GM15510 (cell line): ENCODE data around the gene STK11.
A peak's percentile ranks its signal among the peaks of the same experiment; 100 is the strongest.

ENCODE experiments used
- POLR2A ChIP-seq: IDR thresholded peaks from 3 replicates; pipeline ENCODE4 v1.6.1; 2011; ENCODE audit warnings: borderline replicate concordance; ENCODE audit not compliant: insufficient read length; ENCODE audit errors: extremely low read depth

Gene STK11

DNA sequence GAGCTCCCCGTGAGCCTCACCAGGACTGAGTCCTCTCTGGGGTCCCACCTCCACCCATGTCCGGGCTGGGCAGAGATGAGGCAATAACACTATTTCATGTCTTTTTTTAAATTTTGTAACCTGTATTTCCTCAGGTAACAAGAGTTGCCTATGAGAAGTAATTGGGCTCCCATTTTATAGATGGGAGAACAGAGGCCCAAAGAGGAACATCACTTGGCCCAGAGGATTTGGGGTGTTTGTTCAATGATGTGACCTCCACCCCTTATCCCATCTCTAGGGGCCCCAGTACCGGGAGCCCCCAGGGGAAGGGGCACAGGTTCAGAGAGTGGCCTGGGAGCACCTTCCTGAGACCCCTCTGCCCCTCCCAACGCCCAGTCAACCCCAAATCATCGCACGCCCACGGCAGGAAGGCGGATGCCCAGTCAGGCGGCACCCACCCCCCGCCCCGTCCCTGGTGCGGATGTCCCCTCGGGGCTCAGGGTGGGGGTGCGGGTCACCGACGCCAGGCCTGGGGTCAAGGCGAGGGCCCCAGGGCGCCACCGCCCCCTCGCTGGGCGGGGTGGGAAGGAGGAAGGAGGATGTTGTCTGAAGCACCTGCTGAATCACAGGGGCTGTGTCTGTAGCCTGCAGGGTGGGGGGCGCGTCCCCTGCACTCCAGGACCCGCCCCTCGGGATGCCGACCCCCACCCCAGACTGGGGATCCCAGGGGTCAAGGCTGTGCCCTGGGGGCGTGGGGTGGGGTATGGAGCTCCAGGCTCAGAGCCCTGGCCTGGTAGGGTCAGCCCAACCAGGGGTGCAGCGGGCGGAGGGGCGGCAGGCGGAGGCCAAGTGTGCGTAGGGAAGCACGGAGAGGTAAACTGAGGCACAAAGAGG is 54.5 kb downstream of the STK11 start:
- no peak for TF ChIP-seq POLR2A

DNA sequence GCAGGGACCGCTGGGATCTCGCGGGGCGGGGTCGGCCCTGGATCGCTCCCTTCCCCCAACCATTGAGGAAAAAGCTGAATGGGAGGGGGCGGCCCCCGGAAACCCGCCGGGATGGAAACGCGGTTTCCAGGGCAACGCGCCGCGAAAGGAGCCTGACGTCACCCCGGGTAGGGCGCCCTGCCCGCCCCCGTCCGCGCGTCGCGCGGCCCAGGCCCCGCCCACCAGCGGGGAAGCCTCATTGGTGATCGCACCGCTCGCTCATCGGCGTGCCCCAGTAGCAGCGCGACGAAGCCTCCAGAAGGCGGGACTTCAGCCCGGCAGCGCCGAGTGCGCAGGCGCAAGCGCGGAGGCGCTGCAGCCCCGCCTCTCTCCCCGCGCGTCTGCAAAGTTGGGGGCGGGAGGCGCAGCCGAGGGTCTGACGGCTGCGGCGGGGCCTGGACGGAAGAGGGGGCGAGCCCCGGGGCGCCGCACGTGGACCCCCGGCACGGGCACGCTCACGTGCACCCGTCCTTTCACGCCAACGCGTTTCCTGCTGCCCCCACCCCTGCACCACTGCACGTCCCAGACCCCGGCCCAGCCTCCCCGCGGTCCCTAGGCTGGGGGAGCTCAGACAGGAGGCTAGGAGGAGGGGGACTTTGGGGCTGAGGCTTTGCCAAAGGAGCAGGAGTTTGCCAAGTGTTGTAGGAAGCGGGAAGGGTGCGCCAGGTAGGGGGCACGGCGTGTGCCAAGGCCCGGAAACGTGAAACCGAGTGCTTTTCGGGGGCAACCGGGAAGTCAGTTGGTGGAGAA is 55.4 kb downstream of the STK11 start:
- peak; percentile 67 for TF ChIP-seq POLR2A

- TF ChIP-seq POLR2A, result no peak
These were observed 55.9 kb downstream of the STK11 start for GRCh38 chr19:1261538-1261797.

- no peak for TF ChIP-seq POLR2A
These were observed 56.4 kb downstream of the STK11 start for GRCh38 chr19:1261798-1262622.

- no peak for TF ChIP-seq POLR2A
These were observed 57.1 kb downstream of the STK11 start for GRCh38 chr19:1262623-1263123.

- TF ChIP-seq POLR2A, result no peak
These were observed 57.6 kb downstream of the STK11 start for GRCh38 chr19:1263188-1263587.

DNA sequence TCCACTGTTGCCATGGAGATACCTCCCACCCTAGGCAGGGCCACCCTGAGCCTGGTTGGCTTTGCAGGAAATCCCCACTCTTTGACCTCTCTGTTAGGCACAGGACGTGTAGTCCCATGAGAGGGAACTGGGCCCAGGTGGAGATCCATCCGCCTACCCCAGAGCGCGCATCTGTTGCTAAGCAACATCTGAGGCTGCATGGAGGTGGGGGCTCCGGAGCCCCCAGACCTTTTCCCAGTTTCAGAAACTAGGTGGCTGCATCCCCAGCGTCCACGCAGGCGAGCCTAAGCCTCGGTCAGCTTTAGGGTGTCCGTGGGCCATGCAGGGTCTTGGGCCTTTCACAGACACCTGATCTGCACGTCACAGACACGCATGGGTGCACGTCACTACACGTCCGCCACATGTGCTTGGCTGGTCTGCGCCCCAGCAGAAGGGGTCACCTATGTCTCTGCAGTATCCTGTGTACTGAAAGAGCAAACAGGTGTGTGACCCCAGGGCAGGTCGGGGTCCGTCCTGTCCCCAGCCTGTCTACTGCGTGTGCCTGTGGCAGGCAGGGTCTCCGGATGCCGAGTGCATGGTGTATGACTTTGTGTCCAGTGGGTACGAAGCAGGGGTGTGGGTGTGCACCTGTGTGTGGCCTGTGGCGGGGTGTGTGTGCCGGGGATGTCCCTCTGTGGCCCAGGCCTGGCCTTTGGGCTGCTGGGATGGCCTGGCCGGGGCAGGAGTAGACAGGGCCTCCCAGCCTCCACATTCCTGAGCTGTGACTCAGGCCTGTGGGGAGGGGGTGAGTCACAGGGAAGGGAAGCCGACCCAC is 59.4 kb downstream of the STK11 start:
- TF ChIP-seq POLR2A, result no peak

- TF ChIP-seq POLR2A, result no peak
These were observed 60.1 kb downstream of the STK11 start for GRCh38 chr19:1265615-1266128.

- TF ChIP-seq POLR2A, result peak; percentile 11
These were observed 60.7 kb downstream of the STK11 start for GRCh38 chr19:1266129-1266915.

DNA sequence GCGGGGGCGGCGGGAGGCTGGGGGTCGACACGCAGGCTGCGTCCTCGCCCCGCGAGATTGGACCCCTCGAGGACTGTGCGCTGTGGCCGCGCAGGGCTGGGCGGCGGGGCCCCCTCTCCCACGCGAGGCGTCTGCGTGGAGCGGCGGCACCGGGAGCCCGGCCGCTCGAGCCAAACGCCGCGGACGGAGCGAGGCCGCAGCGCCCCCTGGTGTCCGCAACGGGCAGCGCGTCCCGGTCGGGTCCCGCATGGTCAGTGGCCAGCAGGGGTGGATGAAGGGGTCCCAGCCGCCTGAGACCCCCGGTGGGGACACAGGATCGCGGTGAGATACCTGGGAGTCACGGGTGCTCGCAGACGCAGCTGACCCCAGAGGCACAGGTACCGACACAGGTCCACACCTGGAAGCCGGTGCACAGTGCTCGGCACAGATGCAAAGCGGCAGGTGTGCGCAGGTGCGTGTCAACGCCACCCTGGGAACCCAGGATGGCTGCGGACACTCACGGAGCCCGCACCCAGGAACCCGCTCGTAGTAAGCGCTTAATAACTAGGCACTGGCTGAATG is 61.4 kb downstream of the STK11 start:
- TF ChIP-seq POLR2A, result no peak

DNA sequence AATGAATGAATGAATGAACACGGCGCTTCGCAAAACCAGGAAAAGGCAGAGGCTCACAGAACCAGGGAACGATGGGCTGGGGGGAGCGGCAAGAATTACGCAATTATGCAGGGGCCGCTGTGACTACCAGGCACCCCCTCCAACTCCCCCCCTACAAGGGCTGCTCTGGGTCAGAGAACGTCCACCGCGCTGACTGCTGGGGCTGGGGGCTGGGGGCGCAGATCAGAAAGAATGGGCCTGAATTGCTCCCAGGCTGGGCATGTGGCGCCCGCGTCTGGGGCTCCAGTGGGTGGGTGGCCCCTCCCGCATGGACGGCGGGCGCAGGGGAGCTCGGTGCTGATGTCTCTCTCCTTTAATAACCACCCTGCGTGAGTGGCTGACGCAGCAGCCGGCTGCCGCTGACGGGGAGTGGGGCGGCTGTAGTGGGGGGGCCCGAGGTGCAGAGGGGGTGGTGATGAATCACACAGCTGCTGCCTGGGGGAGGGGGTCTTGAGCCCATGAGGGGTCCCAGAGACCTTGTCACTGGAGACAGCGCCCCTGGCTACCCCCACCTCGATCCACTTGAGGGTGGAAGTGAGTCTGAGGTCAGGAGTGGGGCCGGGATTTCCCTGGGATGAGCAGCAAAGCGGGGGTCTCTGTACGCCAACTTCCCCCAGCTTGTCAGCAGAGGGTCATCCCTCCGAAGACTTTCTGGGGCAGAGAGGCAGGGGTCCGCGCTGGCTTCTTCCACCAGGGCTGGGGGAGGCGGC is 62.1 kb downstream of the STK11 start:
- TF ChIP-seq POLR2A, result no peak
